ENCODE measurements around the gene BRINP2. TPM values are rescaled to one million over a fixed set of nuclear protein-coding genes. Genes with fewer than 3 reads are reported as not detected.

BRINP2 gene
- total RNA-seq, 2 donors from 2014 or later: not detected

DNA sequence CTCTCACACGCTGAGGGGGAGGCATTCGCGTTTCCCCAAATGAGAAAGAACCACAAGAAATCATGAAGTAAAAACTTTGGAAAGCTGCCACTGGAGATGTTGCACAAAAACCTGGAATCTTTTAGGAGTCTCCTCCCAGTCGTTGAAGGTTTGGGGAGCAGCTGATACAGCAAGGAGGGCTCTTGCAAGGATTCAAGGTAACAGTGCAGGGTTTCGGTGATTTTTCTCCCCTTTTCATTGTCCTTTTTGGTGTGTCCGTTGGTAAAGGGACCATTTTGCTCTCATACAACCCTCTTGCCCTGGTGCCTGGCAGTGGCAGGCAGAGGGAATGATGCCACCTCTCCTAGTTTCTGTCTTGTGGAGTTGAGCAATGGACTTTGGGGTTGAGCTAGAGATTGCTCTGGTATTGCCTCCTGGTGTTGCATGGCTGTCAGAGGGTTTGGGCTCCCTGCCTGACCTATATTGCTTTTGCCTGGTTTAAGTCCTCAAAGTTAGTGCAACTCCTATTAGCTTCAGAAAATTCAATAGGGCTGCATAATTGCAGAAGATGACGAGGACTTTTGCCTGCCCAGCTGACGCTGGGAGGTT lies 872 bp downstream of the BRINP2 start:
- Histone ChIP-seq H3K4me1 (ENCODE audit: control insufficient read depth, insufficient read depth, low read length) (peaks cover 5% of the 10 kb centered on the region), H3K36me3 (ENCODE audit: control insufficient read depth, insufficient read depth, low read length) (no peaks in the 10 kb centered on the region), H3K9ac (ENCODE audit: extremely low read depth, low read length, poor library complexity, severe bottlenecking) (no peak overlapping the region), H3K4me3 (ENCODE audit: low read length) (peak overlapping the region; percentile 72), H3K27me3 (ENCODE audit: control insufficient read depth, insufficient read depth, low read length, poor library complexity, severe bottlenecking) (peaks cover 96% of the 10 kb centered on the region), H3K27ac (ENCODE audit: low read depth, low read length) (no peak overlapping the region), H3K9me3 (ENCODE audit: control insufficient read depth, low read length) (no peaks in the 10 kb centered on the region)
- H3K36me3 Mint-ChIP-seq (ENCODE audit: low read depth): no peaks in the 10 kb centered on the region
- no peaks in the 10 kb centered on the region for H3K9me3 Mint-ChIP-seq
- TF ChIP-seq, protein P1, sequence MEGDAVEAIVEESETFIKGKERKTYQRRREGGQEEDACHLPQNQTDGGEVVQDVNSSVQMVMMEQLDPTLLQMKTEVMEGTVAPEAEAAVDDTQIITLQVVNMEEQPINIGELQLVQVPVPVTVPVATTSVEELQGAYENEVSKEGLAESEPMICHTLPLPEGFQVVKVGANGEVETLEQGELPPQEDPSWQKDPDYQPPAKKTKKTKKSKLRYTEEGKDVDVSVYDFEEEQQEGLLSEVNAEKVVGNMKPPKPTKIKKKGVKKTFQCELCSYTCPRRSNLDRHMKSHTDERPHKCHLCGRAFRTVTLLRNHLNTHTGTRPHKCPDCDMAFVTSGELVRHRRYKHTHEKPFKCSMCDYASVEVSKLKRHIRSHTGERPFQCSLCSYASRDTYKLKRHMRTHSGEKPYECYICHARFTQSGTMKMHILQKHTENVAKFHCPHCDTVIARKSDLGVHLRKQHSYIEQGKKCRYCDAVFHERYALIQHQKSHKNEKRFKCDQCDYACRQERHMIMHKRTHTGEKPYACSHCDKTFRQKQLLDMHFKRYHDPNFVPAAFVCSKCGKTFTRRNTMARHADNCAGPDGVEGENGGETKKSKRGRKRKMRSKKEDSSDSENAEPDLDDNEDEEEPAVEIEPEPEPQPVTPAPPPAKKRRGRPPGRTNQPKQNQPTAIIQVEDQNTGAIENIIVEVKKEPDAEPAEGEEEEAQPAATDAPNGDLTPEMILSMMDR (conservative IDR thresholded peaks at IDR 0.05): no peak
- WGBS, 2 experiments (ENCODE audit: insufficient coverage in 1 of 2, insufficient read length in 1 of 2): 21 to 30% methylated on average over 7 to 8 of the region's 8 CpGs
- H3K4me3 Mint-ChIP-seq: no peak overlapping the region
- DNase-seq: no peak
- H3K27me3 Mint-ChIP-seq (ENCODE audit: insufficient read depth): peaks cover 2% of the 10 kb centered on the region
- no peaks in the 10 kb centered on the region for H3K4me1 Mint-ChIP-seq
- H3K27ac Mint-ChIP-seq: no peak overlapping the region

DNA sequence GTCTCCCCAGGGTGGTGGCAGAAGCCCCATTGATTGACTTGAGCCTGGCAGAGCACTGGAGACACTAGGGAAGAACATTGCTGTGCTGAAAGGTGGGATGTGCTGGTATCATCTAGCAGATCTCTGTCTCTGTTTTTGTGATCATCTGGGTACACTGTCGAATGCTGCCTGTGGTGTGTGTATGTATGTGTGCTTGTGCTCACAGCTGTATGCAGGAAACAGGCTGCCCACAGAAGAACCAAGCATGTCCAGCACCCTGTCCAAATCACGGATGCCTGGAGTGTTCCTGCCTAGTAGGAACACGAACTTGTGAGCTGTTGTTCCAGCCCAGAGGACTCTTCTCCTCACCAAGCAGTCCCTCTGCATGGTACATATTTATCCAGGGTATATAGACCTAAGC lies 1.5 kb downstream of the BRINP2 start:
- H3K27ac Mint-ChIP-seq: no peak overlapping the region
- no peak for DNase-seq
- Histone ChIP-seq H3K27ac (ENCODE audit: low read depth, low read length) (no peak overlapping the region), H3K4me3 (ENCODE audit: low read length) (no peak overlapping the region), H3K4me1 (ENCODE audit: control insufficient read depth, insufficient read depth, low read length) (peaks cover 5% of the 10 kb centered on the region), H3K9me3 (ENCODE audit: control insufficient read depth, low read length) (no peaks in the 10 kb centered on the region), H3K27me3 (ENCODE audit: control insufficient read depth, insufficient read depth, low read length, poor library complexity, severe bottlenecking) (peaks cover 96% of the 10 kb centered on the region), H3K9ac (ENCODE audit: extremely low read depth, low read length, poor library complexity, severe bottlenecking) (no peak overlapping the region), H3K36me3 (ENCODE audit: control insufficient read depth, insufficient read depth, low read length) (no peaks in the 10 kb centered on the region)
- no peaks in the 10 kb centered on the region for H3K4me1 Mint-ChIP-seq
- no peak overlapping the region for H3K4me3 Mint-ChIP-seq
- TF ChIP-seq, protein P1 (conservative IDR thresholded peaks at IDR 0.05): no peak
- H3K9me3 Mint-ChIP-seq: no peaks in the 10 kb centered on the region
- no peaks in the 10 kb centered on the region for H3K36me3 Mint-ChIP-seq (ENCODE audit: low read depth)
- peaks cover 9% of the 10 kb centered on the region for H3K27me3 Mint-ChIP-seq (ENCODE audit: insufficient read depth)
- 80% methylated on average over 3 of the region's 3 CpGs; no CpG with 5 or more reads in 1 of the 2 experiments for WGBS, 2 experiments (ENCODE audit: insufficient coverage in 1 of 2, insufficient read length in 1 of 2)

DNA sequence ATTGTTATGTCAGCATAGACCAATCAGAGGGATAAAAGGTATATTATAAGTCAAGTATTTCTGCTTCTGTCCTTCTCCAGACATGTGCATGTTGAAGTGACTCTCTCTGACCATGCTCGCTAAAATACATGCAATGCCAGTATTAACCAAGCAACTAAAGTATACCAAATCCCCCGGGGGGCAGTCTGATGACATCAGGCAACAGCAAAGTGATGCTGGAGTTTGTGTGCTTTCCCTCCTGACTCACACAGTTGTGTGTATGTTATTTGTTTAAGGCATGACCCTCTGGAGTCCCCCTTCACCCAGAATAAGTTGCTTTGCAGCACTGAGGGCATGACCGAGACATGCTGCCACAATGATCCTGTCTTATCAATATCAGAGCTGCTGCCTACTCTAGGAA lies 2.1 kb downstream of the BRINP2 start:
- TF ChIP-seq, protein P1 (conservative IDR thresholded peaks at IDR 0.05): no peak
- Mint-ChIP-seq H3K9me3 (no peaks in the 10 kb centered on the region), H3K4me1 (no peaks in the 10 kb centered on the region), H3K4me3 (no peak overlapping the region), H3K27me3 (ENCODE audit: insufficient read depth) (peaks cover 15% of the 10 kb centered on the region), H3K27ac (no peak overlapping the region), H3K36me3 (ENCODE audit: low read depth) (no peaks in the 10 kb centered on the region)
- Histone ChIP-seq H3K36me3 (ENCODE audit: control insufficient read depth, insufficient read depth, low read length) (no peaks in the 10 kb centered on the region), H3K4me1 (ENCODE audit: control insufficient read depth, insufficient read depth, low read length) (peaks cover 5% of the 10 kb centered on the region), H3K27ac (ENCODE audit: low read depth, low read length) (no peak overlapping the region), H3K4me3 (ENCODE audit: low read length) (no peak overlapping the region), H3K9me3 (ENCODE audit: control insufficient read depth, low read length) (no peaks in the 10 kb centered on the region), H3K9ac (ENCODE audit: extremely low read depth, low read length, poor library complexity, severe bottlenecking) (no peak overlapping the region), H3K27me3 (ENCODE audit: control insufficient read depth, insufficient read depth, low read length, poor library complexity, severe bottlenecking) (peaks cover 96% of the 10 kb centered on the region)
- no peak for DNase-seq
- 83 to 86% methylated on average over 1 to 3 of the region's 3 CpGs for WGBS, 2 experiments (ENCODE audit: insufficient coverage in 1 of 2, insufficient read length in 1 of 2)
